ENCODE results near the gene AATF.

The AATF gene

GRCh38 chr17:36948717-36949460 lies at the start of gene AATF:
TSS of gene AATF (plus strand) at chr17:36948954. CDS start at chr17:36949126, 172 bp downstream.
- no peak for TF ChIP-seq EZH2 (IDR thresholded peaks at IDR 0.05; ENCODE audit: borderline replicate concordance, low read length)
- TF ChIP-seq CTCF (IDR thresholded peaks at IDR 0.05; ENCODE audit: low read length) = no peak
- Histone ChIP-seq H3K79me2 (ENCODE audit: insufficient read depth, low read length) (peaks cover 21% of the 10 kb centered on the region), H3K4me2 (ENCODE audit: low read length) (peak within 1 kb of the TSS; percentile 89), H3K27ac (ENCODE audit: low read depth, low read length, poor library complexity, severe bottlenecking) (peak within 1 kb of the TSS; percentile 30), H3K36me3 (ENCODE audit: insufficient read depth, low read length) (peaks cover 37% of the 10 kb centered on the region), H2AFZ (ENCODE audit: low read length) (peak within 1 kb of the TSS; percentile 32; the same call in 1 of the 2 replicates), H3F3A (ENCODE audit: insufficient read depth, low read length) (no peaks in the 10 kb centered on the region), H3K4me3 (ENCODE audit: low read depth, low read length, poor library complexity, severe bottlenecking) (peak within 1 kb of the TSS; percentile 75), H3K4me1 (ENCODE audit: insufficient read depth, low read length, severe bottlenecking) (peaks cover 30% of the 10 kb centered on the region), H3K27me3 (ENCODE audit: insufficient read depth, low read length) (no peaks in the 10 kb centered on the region; the same call in 1 of the 2 replicates), H3K9ac (ENCODE audit: low read length) (peak within 1 kb of the TSS; percentile 84), H3K9me2 (ENCODE audit: low read depth, low read length) (no peaks in the 10 kb centered on the region), H3K9me3 (ENCODE audit: low read length) (no peaks in the 10 kb centered on the region), H4K20me1 (ENCODE audit: insufficient read depth, low read length) (no peaks in the 10 kb centered on the region)

GRCh38 chr17:36899250-36900159 lies 49.2 kb upstream of the AATF start:
- H2AFZ ChIP-seq (ENCODE audit: low read length) = no peak overlapping the region
- H3K9ac ChIP-seq (ENCODE audit: low read length) = no peak overlapping the region

GRCh38 chr17:36900160-36900512 lies 48.6 kb upstream of the AATF start:
- no peak overlapping the region for H2AFZ ChIP-seq (ENCODE audit: low read length)
- TF ChIP-seq EZH2 (IDR thresholded peaks at IDR 0.05; ENCODE audit: borderline replicate concordance, low read length) (no peak), CTCF (IDR thresholded peaks at IDR 0.05; ENCODE audit: low read length) (no peak)
- H3F3A ChIP-seq (ENCODE audit: insufficient read depth, low read length) = no peaks in the 10 kb centered on the region
- no peaks in the 10 kb centered on the region for H3K4me1 ChIP-seq (ENCODE audit: insufficient read depth, low read length, severe bottlenecking)
- H3K9me2 ChIP-seq (ENCODE audit: low read depth, low read length) = no peaks in the 10 kb centered on the region
- H3K27me3 ChIP-seq (ENCODE audit: insufficient read depth, low read length) = no peaks in the 10 kb centered on the region
- no peaks in the 10 kb centered on the region for H3K36me3 ChIP-seq (ENCODE audit: insufficient read depth, low read length)
- H3K4me3 ChIP-seq (ENCODE audit: low read depth, low read length, poor library complexity, severe bottlenecking) = no peak overlapping the region
- H3K27ac ChIP-seq (ENCODE audit: low read depth, low read length, poor library complexity, severe bottlenecking) = no peak overlapping the region
- H3K79me2 ChIP-seq (ENCODE audit: insufficient read depth, low read length) = no peaks in the 10 kb centered on the region
- no peaks in the 10 kb centered on the region for H3K9me3 ChIP-seq (ENCODE audit: low read length)
- no peak overlapping the region for H3K9ac ChIP-seq (ENCODE audit: low read length)
- H3K4me2 ChIP-seq (ENCODE audit: low read length) = no peak overlapping the region
- H4K20me1 ChIP-seq (ENCODE audit: insufficient read depth, low read length) = no peaks in the 10 kb centered on the region

More at GRCh38 chr17:36899250-36900159, 49.2 kb upstream of the AATF start:
- Histone ChIP-seq H3K27me3 (ENCODE audit: insufficient read depth, low read length) (no peaks in the 10 kb centered on the region), H3F3A (ENCODE audit: insufficient read depth, low read length) (no peaks in the 10 kb centered on the region), H3K36me3 (ENCODE audit: insufficient read depth, low read length) (no peaks in the 10 kb centered on the region), H3K4me2 (ENCODE audit: low read length) (no peak overlapping the region), H3K4me3 (ENCODE audit: low read depth, low read length, poor library complexity, severe bottlenecking) (no peak overlapping the region), H3K27ac (ENCODE audit: low read depth, low read length, poor library complexity, severe bottlenecking) (no peak overlapping the region), H3K9me3 (ENCODE audit: low read length) (no peaks in the 10 kb centered on the region), H3K79me2 (ENCODE audit: insufficient read depth, low read length) (no peaks in the 10 kb centered on the region), H3K9me2 (ENCODE audit: low read depth, low read length) (no peaks in the 10 kb centered on the region), H4K20me1 (ENCODE audit: insufficient read depth, low read length) (no peaks in the 10 kb centered on the region), H3K4me1 (ENCODE audit: insufficient read depth, low read length, severe bottlenecking) (no peaks in the 10 kb centered on the region)
- TF ChIP-seq EZH2 (IDR thresholded peaks at IDR 0.05; ENCODE audit: borderline replicate concordance, low read length) (no peak), CTCF (IDR thresholded peaks at IDR 0.05; ENCODE audit: low read length) (no peak)
